K562 (cell line): ENCODE data around the gene SUMF1. TPM values are rescaled to one million over a fixed set of nuclear protein-coding genes. Genes with fewer than 3 reads are reported as not detected.

Source experiments
- ATAC-seq: fragments of 200-7000 bp; cut with Tn5 transposase; 3 replicates; pipeline ENCODE4 v1.9.1; 2020; ENCODE audit warnings: moderate library complexity
- BruUV-seq: library from RNA; stranded (reverse); fragments of 400-500 nt; replicated peaks from 2 replicates; lab custom pipeline; 2021; lab: Mats Ljungman, UMichigan
- CTCF ChIA-PET: fragments of 300-600 bp; formaldehyde crosslinking; extraction: SDS; loops from one replicate; lab custom pipeline; 2021; ENCODE audit warnings: low intra/inter-chr PET ratio; lab: Yijun Ruan, JAX
- POLR2A ChIA-PET: fragments of 300-600, 350-650 bp; sonication (Branson Sonifier 250); formaldehyde crosslinking; extraction: SDS; loops from one replicate; lab custom pipeline; 2021; ENCODE audit warnings: antibody characterized with exemption, inconsistent platforms; lab: Yijun Ruan, JAX
- DNase-seq, 4 experiments: peaks; one replicate each; pipeline versions ENCODE4 v3.0.0 to v3.0.0-alpha.2; 2011 to 2018; ENCODE audit warnings: low spot score in 3 of 4, mixed read lengths in 3 of 4; ENCODE audit errors: extremely low read depth in 1 of 4
- FAIRE-seq: peaks from 2 replicates; lab custom pipeline; 2011; peaks lifted over from hg19 to GRCh38; lab: Jason Lieb, UNC
- H2AFZ ChIP-seq: 2 replicates; pipeline ENCODE4 v1.6.0; 2011; ENCODE audit warnings: low read depth, low read length, control low read depth, inconsistent platforms
- H3K27ac ChIP-seq: fragments of 200-600 bp; 3 replicates; pipeline ENCODE4 v1.8.0; 2011; ENCODE audit warnings: low read depth, mild to moderate bottlenecking, control low read depth, inconsistent platforms, low read length, moderate library complexity, mixed read lengths; ENCODE audit errors: extremely low read depth
- H3K27me3 ChIP-seq, 2 experiments: fragments of 300-600 bp in 1 of 2; 2 replicates in 1 of 2; 3 replicates in 1 of 2; pipeline versions ENCODE4 v1.6.0 to v1.8.0; 2011; ENCODE audit warnings: inconsistent platforms in 2 of 2, low read length in 2 of 2, mild to moderate bottlenecking in 1 of 2, mixed read lengths in 1 of 2, moderate library complexity in 1 of 2; ENCODE audit not compliant: control insufficient read depth in 2 of 2, insufficient read depth in 2 of 2
- H3K36me3 ChIP-seq: fragments of 300-600 bp; 3 replicates; pipeline ENCODE4 v1.8.0; 2011; ENCODE audit warnings: mild to moderate bottlenecking, low read length, inconsistent platforms; ENCODE audit not compliant: control insufficient read depth, insufficient read depth
- H3K4me1 ChIP-seq, 2 experiments: fragments of 200-600 bp in 1 of 2; replicated peaks in 1 of 2; 2 replicates in 1 of 2; 3 replicates in 1 of 2; pipeline versions ENCODE4 v1.5.1 to v1.8.0; 2011; ENCODE audit warnings: inconsistent platforms in 2 of 2, low read length in 2 of 2, mild to moderate bottlenecking in 1 of 2, mixed read lengths in 1 of 2, moderate library complexity in 1 of 2; ENCODE audit not compliant: control insufficient read depth in 2 of 2, insufficient read depth in 2 of 2
- H3K4me2 ChIP-seq: 2 replicates; pipeline ENCODE4 v1.6.1; 2011; ENCODE audit warnings: low read length, control low read depth, inconsistent platforms, mixed read lengths; ENCODE audit not compliant: insufficient read depth
- H3K4me3 ChIP-seq: fragments of 200-600 bp; sonication (generic), shearing (Covaris generic); 2 replicates; pipeline ENCODE4 v1.5.1; 2016; ENCODE audit warnings: control low read depth, inconsistent platforms
- H3K79me2 ChIP-seq: fragments of 200-600 bp; 3 replicates; pipeline ENCODE4 v1.8.0; 2011; ENCODE audit warnings: low read length, inconsistent platforms; ENCODE audit not compliant: control insufficient read depth, insufficient read depth
- H3K9ac ChIP-seq, 2 experiments: 2 replicates each; pipeline versions ENCODE4 v1.6.0 to v1.6.1; 2011; ENCODE audit warnings: low read depth in 2 of 2, low read length in 2 of 2, control low read depth in 1 of 2, inconsistent platforms in 1 of 2, mild to moderate bottlenecking in 1 of 2, mixed read lengths in 1 of 2; ENCODE audit not compliant: insufficient read depth in 1 of 2
- H3K9me1 ChIP-seq: one replicate; pipeline ENCODE4 v1.6.0; 2011; ENCODE audit warnings: inconsistent platforms, mild to moderate bottlenecking, low read length, moderate library complexity; ENCODE audit not compliant: control insufficient read depth, insufficient read depth
- H3K9me3 ChIP-seq: replicated peaks from 2 replicates; pipeline ENCODE4 v1.5.1; 2011; ENCODE audit warnings: low read depth, low read length, inconsistent platforms; ENCODE audit not compliant: control insufficient read depth, insufficient read depth
- H4K20me1 ChIP-seq: replicated peaks from 2 replicates; pipeline ENCODE4 v1.6.1; 2011; ENCODE audit warnings: low read length, inconsistent platforms, mixed read lengths; ENCODE audit not compliant: control insufficient read depth, insufficient read depth
- GATAD2A ChIP-seq: fragments of 450-650 bp; IDR thresholded peaks from 2 replicates; pipeline ENCODE4 v1.6.1; 2017
- HMG20A ChIP-seq: fragments of 450-650 bp; formaldehyde crosslinking; conservative IDR thresholded peaks from 2 replicates; pipeline ENCODE4 v1.4.0; 2020; ENCODE audit warnings: mild to moderate bottlenecking, mixed read lengths
- KLF1 ChIP-seq: fragments of 450-650 bp; IDR thresholded peaks from 2 replicates; pipeline ENCODE4 v1.6.1; 2016; ENCODE audit warnings: missing genetic modification characterization, missing compliant biosample characterization
- TSC22D4 ChIP-seq: fragments of 450-650 bp; IDR thresholded peaks from 2 replicates; pipeline ENCODE4 v1.6.1; 2016; ENCODE audit warnings: missing genetic modification characterization, missing biosample characterization, control low read depth
- ZNF121 ChIP-seq: sonication (generic); formaldehyde crosslinking; conservative IDR thresholded peaks from 2 replicates; pipeline ENCODE4 v1.8.0; 2022; ENCODE audit warnings: missing genetic modification reagents
- ZNF274 ChIP-seq: IDR thresholded peaks from 2 replicates; pipeline ENCODE4 v1.6.1; 2011; ENCODE audit warnings: low read depth, mild to moderate bottlenecking, low read length, moderate library complexity, borderline replicate concordance
- ZNF316 ChIP-seq: fragments of 450-650 bp; IDR thresholded peaks from 2 replicates; pipeline ENCODE4 v1.6.1; 2016
- ZNF449 ChIP-seq: fragments of 250-450 bp; sonication (Bioruptor Pico); IDR thresholded peaks from 2 replicates; pipeline ENCODE4 v1.8.0; 2022; ENCODE audit warnings: moderate library complexity, mild to moderate bottlenecking, inconsistent platforms
- ZNF57 ChIP-seq: fragments of 450-650 bp; formaldehyde crosslinking; IDR thresholded peaks from 2 replicates; pipeline ENCODE4 v1.4.0; 2020; ENCODE audit warnings: mild to moderate bottlenecking, moderate library complexity
- WGBS: fragments of 100-300 bp; shearing (Covaris generic); methylation state at CpG from one replicate; pipeline ENCODE4 v1.1.6; 2016; ENCODE audit warnings: low coverage, mixed read lengths; ENCODE audit not compliant: insufficient coverage; ENCODE audit errors: missing lambda C conversion rate; 5-methylcytosine and 5-hydroxymethylcytosine counted together
- in situ Hi-C: fragments of 300-500 bp; cut with MboI; formaldehyde crosslinking; loops from 4 replicates; pipeline ENCODE4 v1.15.0; 2018; ENCODE audit warnings: inconsistent platforms, mixed read lengths
- intact Hi-C: fragments of 100-400 bp; cut with micrococcal nuclease; formaldehyde crosslinking; loops from 2 replicates; pipeline ENCODE4 v1.14.2; 2022
- polyA plus RNA-seq, 8 experiments: library from polyadenylated mRNA; depleted of rRNA in 4 of 8; stranded (reverse) in 5 of 8; unstranded in 3 of 8; fragments of >200 nt; fragmentation: Nextera tagmentation in 2 of 8; fragmentation: Illumina TruSeq in 1 of 8; extraction: Ambion mirVana in 2 of 8; extraction: Trizol in 1 of 8; gene quantifications; 2 replicates each; pipeline versions ENCODE4 v1.2.1 to v1.2.3, GENCODE V29; 2011 to 2014; ENCODE audit warnings: inconsistent platforms in 1 of 8, missing spikeins in 1 of 8
- total RNA-seq, 7 experiments: library from RNA; depleted of rRNA in 6 of 7; stranded (reverse); fragments of >200 nt in 6 of 7; fragmentation: Illumina TruSeq in 2 of 7; extraction: Trizol in 2 of 7; gene quantifications; 2 replicates each; pipeline versions ENCODE4 v1.2.1 to v1.2.3, GENCODE V29; 2011 to 2021; ENCODE audit warnings: low replicate concordance in 1 of 7

Gene SUMF1
- total and polyA plus RNA-seq, 9 of the 15 experiments (the other 6 are each of a cell fraction or from before 2014, with no cell fraction given) = 1.3 to 7.4 (median 4.2) TPM

- H3K27ac ChIP-seq = no peak overlapping the region
- WGBS = 73% methylated on average over 2 of the region's 2 CpGs
- H3K36me3 ChIP-seq = no peaks in the 10 kb centered on the region
- TF ChIP-seq KLF1 (tag) = no peak
- TF ChIP-seq ZNF57 (CRISPR knock-in tag) = no peak
- TF ChIP-seq ZNF121 (CRISPR knock-in tag) = no peak
- POLR2A ChIA-PET = no interaction called here
- no peak overlapping the region for H3K4me2 ChIP-seq
- BruUV-seq = no TSS peak
- DNase-seq (no peak), ATAC-seq (no peak), FAIRE-seq (no peak)
- no peak overlapping the region for H3K9ac ChIP-seq
- H3K27me3 ChIP-seq = no peaks in the 10 kb centered on the region
- H3K9me1 ChIP-seq = no peaks in the 10 kb centered on the region
- H3K4me1 ChIP-seq = no peaks in the 10 kb centered on the region
- H2AFZ ChIP-seq = no peak overlapping the region
- no peaks in the 10 kb centered on the region for H3K79me2 ChIP-seq
- CTCF ChIA-PET = no interaction called here
- H3K4me3 ChIP-seq = no peak overlapping the region
- H4K20me1 ChIP-seq = no peaks in the 10 kb centered on the region
- intact Hi-C loops (no loop called here), in situ Hi-C loops (no loop called here)
- no peaks in the 10 kb centered on the region for H3K9me3 ChIP-seq
These were observed 79.6 kb downstream of the SUMF1 start for GRCh38 chr3:4387210-4388204.

GRCh38 chr3:4385201-4385600, 81.9 kb downstream of the SUMF1 start:
- Histone ChIP-seq H3K4me1 (no peaks in the 10 kb centered on the region), H3K27me3 (no peaks in the 10 kb centered on the region), H3K9me1 (no peaks in the 10 kb centered on the region), H3K4me3 (no peak overlapping the region), H3K27ac (no peak overlapping the region), H2AFZ (no peak overlapping the region), H3K4me2 (no peak overlapping the region), H3K9me3 (no peaks in the 10 kb centered on the region), H4K20me1 (no peaks in the 10 kb centered on the region), H3K79me2 (no peaks in the 10 kb centered on the region), H3K36me3 (no peaks in the 10 kb centered on the region), H3K9ac (no peak overlapping the region)
- POLR2A ChIA-PET = no interaction called here
- CTCF ChIA-PET = no interaction called here
- in situ Hi-C loops (no loop called here), intact Hi-C loops (no loop called here)
- TF ChIP-seq ZNF449 (CRISPR knock-in tag) (no peak), TSC22D4 (tag) (no peak), ZNF316 (peak; percentile 54; the same call in 1 of the 2 replicates), HMG20A (CRISPR knock-in tag) (no peak), ZNF274 (no peak), GATAD2A (no peak)
- BruUV-seq = no TSS peak
- DNase-seq = no peak
- WGBS = 38% methylated on average over 6 of the region's 6 CpGs
- no peak for ATAC-seq
- FAIRE-seq = no peak
